Colonic mucosa (tissue), 4 donors: ENCODE measurements around the gene TMEM120A. TPM values are rescaled to one million over a fixed set of nuclear protein-coding genes. Genes with fewer than 3 reads are reported as not detected.
"Not testable (repeated sequence)": the region's sequence is repeated elsewhere in the genome, so short reads cannot be mapped to it uniquely, and the experiment has no call there.

Experiments
- DNase-seq: peaks from one replicate; pipeline ENCODE4 v3.0.0-alpha.2; 2020
- H3K27ac ChIP-seq: fragments of 200-600 bp; one replicate; pipeline ENCODE4 v1.8.0; 2021
- H3K27me3 ChIP-seq: fragments of 200-600 bp; one replicate; pipeline ENCODE4 v1.8.0; 2021
- H3K36me3 ChIP-seq: fragments of 200-600 bp; one replicate; pipeline ENCODE4 v1.8.0; 2021
- H3K4me1 ChIP-seq: fragments of 200-600 bp; one replicate; pipeline ENCODE4 v1.8.0; 2021; ENCODE audit warnings: mild to moderate bottlenecking
- H3K4me3 ChIP-seq: fragments of 200-600 bp; one replicate; pipeline ENCODE4 v1.8.0; 2021
- H3K9ac ChIP-seq, 2 donors: one replicate each; pipeline ENCODE4 v1.7.0; 2013; ENCODE audit warnings: control low read depth in 2 of 2, low read depth in 2 of 2, low read length in 2 of 2
- H3K9me3 ChIP-seq: fragments of 200-600 bp; one replicate; pipeline ENCODE4 v1.8.0; 2021
- intact Hi-C: fragments of 100-400 bp; cut with DNase I; formaldehyde crosslinking; loops from one replicate; pipeline ENCODE4 v1.14.1; 2022
- total RNA-seq, 2 donors: library from RNA; stranded (reverse); fragmentation: NEBNext Ultra II Directional in 1 of 2; extraction: Animal tissue kit (Norgen Biotek cat#: 25700) in 1 of 2; gene quantifications; one replicate each; pipeline ENCODE4 v1.2.1, GENCODE V29; 2021
- TF ChIP-seq, protein P1 (sequence below): fragments of 200-600 bp; IDR thresholded peaks from one replicate; pipeline ENCODE4 v1.8.0; 2022; ENCODE audit warnings: antibody characterized with exemption, mild to moderate bottlenecking
- donor health status: healthy.
- donor health status: DM: no; HTN: no; CAD: no.
- donor health status: DM: no; HTN: no; CAD: no.

The TMEM120A gene
- total RNA-seq, 2 donors from 2014 or later, result 56.3 to 94.1 TPM

DNA sequence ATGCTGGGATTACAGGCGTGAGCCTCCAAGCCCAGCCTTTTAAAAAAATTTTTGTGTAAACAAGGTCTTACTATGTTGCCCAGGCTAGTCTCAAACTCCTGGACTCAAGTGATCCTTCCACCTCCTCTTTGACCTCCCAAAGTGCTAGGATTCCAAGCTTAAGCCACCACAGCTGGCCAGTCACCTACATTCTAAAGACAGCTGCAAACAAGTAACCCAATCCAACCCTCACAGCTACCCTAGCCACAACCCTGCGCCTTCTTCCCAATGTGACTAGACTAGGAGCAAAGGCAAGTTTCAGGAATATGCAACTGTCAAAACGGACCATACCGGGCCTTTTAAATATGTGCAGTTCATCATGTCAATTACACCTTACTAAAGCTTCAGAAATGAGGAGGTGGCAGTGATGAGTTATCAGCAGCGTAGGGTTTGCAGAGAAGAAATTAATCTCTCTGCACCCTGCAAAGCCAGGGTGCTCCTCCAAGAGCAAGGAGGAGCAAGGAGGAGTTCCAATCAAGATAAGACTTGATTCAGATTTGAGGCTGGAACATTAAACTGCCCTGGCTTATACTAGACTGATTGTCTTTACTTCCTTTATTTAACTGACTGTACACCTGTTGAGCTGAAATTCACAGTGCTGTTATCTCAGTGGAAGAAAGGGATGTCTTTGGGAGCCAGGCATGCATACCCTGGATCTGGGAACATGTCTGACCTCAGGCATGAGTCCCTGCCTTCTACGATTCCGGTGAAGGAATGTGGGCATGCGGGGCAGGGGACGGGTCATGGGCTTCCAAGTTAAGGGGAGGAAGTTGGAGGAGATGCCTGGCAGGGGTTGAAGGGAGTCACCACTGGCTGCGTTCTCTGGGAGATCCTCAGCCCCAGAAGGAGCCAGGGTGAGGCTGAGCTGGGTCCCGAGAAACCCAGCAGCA is 15.5 kb upstream of the TMEM120A start:
- Histone ChIP-seq H3K4me1 (no peaks in the 10 kb centered on the region), H3K9me3 (no peaks in the 10 kb centered on the region), H3K9ac (no peak overlapping the region), H3K4me3 (no peak overlapping the region), H3K27ac (no peak overlapping the region), H3K27me3 (no peaks in the 10 kb centered on the region), H3K36me3 (no peaks in the 10 kb centered on the region)
- TF ChIP-seq, protein P1, sequence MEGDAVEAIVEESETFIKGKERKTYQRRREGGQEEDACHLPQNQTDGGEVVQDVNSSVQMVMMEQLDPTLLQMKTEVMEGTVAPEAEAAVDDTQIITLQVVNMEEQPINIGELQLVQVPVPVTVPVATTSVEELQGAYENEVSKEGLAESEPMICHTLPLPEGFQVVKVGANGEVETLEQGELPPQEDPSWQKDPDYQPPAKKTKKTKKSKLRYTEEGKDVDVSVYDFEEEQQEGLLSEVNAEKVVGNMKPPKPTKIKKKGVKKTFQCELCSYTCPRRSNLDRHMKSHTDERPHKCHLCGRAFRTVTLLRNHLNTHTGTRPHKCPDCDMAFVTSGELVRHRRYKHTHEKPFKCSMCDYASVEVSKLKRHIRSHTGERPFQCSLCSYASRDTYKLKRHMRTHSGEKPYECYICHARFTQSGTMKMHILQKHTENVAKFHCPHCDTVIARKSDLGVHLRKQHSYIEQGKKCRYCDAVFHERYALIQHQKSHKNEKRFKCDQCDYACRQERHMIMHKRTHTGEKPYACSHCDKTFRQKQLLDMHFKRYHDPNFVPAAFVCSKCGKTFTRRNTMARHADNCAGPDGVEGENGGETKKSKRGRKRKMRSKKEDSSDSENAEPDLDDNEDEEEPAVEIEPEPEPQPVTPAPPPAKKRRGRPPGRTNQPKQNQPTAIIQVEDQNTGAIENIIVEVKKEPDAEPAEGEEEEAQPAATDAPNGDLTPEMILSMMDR, result no peak
- no peak for DNase-seq
- intact Hi-C loops, result no loop called here

- no peak for DNase-seq
- no peaks in the 10 kb centered on the region for H3K27me3 ChIP-seq
- no peaks in the 10 kb centered on the region for H3K4me1 ChIP-seq
- no peak overlapping the region for H3K27ac ChIP-seq
- no peaks in the 10 kb centered on the region for H3K9me3 ChIP-seq
- no peaks in the 10 kb centered on the region for H3K36me3 ChIP-seq
- TF ChIP-seq, protein P1, result no peak
- H3K4me3 ChIP-seq, result no peak overlapping the region
- intact Hi-C loops, result no loop called here
- H3K9ac ChIP-seq, result no peak overlapping the region
Measured at GRCh38 chr7:76008156-76008687, 13.8 kb upstream of the TMEM120A start.

GRCh38 chr7:76005004-76005403 is 10.6 kb upstream of the TMEM120A start:
- H3K4me1 ChIP-seq, H3K9ac ChIP-seq, H3K27ac ChIP-seq, intact Hi-C loops, H3K9me3 ChIP-seq, DNase-seq, H3K4me3 ChIP-seq, H3K36me3 ChIP-seq, H3K27me3 ChIP-seq: not testable (repeated sequence)

GRCh38 chr7:76003351-76003750 is 9.0 kb upstream of the TMEM120A start:
- TF ChIP-seq, protein P1, result no peak
- no peak overlapping the region for H3K4me3 ChIP-seq
- no peak overlapping the region for H3K9ac ChIP-seq
- no peaks in the 10 kb centered on the region for H3K9me3 ChIP-seq
- no peaks in the 10 kb centered on the region for H3K36me3 ChIP-seq
- H3K27ac ChIP-seq, result no peak overlapping the region
- no peaks in the 10 kb centered on the region for H3K27me3 ChIP-seq
- intact Hi-C loops, result no loop called here
- H3K4me1 ChIP-seq, result no peaks in the 10 kb centered on the region
- no peak for DNase-seq

GRCh38 chr7:76002822-76003221 is 8.4 kb upstream of the TMEM120A start:
- Histone ChIP-seq H3K36me3 (no peaks in the 10 kb centered on the region), H3K4me3 (no peak overlapping the region), H3K9me3 (no peaks in the 10 kb centered on the region), H3K4me1 (no peaks in the 10 kb centered on the region), H3K27ac (no peak overlapping the region), H3K27me3 (no peaks in the 10 kb centered on the region), H3K9ac (no peak overlapping the region)
- no peak for DNase-seq
- intact Hi-C loops, result no loop called here
- TF ChIP-seq, protein P1, result no peak

DNA sequence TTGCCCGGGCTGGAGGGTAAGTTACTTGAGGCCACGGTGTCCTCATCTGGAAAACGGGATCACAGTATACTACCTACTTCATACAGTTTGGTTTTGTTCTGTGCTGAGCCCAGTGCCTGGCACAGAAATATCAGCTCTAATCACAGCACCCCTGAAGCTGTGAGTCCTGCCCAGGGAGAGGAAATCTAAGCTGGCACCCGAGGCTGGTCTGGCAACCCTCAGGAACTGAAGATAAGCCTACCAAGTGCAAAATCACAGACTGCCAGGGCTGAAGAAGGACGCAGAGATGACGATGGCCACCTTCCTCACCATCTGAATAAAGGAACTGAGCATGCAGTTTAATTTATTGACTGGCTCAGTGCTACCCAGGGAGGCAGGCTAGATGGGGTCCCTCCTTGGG is 7.7 kb upstream of the TMEM120A start:
- intact Hi-C loops, result no loop called here
- no peak for DNase-seq
- TF ChIP-seq, protein P1, result no peak
- no peak overlapping the region for H3K27ac ChIP-seq
- no peak overlapping the region for H3K9ac ChIP-seq
- H3K4me1 ChIP-seq, result no peaks in the 10 kb centered on the region
- no peaks in the 10 kb centered on the region for H3K27me3 ChIP-seq
- no peaks in the 10 kb centered on the region for H3K9me3 ChIP-seq
- no peaks in the 10 kb centered on the region for H3K36me3 ChIP-seq
- H3K4me3 ChIP-seq, result no peak overlapping the region
